ENCODE measurements around the gene FLT3. TPM values are rescaled to one million over a fixed set of nuclear protein-coding genes. Genes with fewer than 3 reads are reported as not detected.

Gene FLT3
- total and polyA plus RNA-seq, 10 of the 15 experiments (the other 5 are each of a cell fraction or from before 2014, with no cell fraction given) = 0.04 to 0.19 (median 0.11) TPM; not detected in 1

DNA sequence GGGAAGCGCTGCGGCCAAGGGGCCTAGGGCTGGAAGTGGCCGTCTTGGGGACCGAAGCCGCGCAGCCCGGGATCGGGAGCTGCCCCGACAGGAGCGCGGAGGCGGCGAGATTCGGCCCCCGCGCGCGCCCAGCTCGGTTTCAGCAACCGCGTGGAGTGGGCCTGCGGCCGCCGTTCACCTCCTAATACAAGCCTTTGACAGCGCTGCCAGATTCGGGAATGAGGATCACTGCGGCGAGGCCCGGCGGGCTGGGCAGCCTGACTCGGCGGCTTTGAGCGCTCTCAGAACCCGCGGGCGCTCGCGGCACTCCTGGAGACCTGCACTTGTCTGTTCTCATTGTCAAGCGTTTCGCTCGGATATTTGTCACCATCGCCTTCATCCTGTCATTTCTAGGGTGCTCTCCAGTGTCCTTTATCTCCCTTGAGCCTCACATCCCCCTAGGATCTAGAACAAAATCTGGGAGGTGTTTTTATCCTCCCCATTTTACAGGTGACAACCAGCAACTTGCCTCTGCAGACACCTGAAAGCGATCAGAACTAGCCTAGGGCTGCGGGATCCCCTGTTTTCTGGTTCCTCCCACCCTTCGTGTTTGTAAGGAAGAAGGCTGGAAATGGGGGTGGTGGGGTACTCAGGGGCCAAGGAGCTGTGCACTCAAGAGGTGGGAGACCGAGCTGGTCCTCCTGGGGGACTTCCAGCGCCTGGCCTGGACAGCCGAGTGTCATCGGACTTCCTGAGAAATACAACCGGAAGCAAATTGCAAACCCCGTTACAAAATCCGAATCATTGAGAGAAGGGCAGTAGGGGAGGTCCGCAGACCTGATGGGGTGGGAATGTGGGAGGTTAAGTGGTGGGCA lies 129.8 kb downstream of the FLT3 start:
- SMC1A ChIA-PET (ENCODE audit: uncharacterized antibody, unreplicated experiment) = interaction anchor here (1.3 kb wide), 1 partner anchor 140 kb away, joined by 3 read pairs; no protein-coding TSS in a partner anchor
- BruUV-seq (replicated peaks) = no TSS peak
- no peak overlapping the region for H2AFZ ChIP-seq (ENCODE audit: control insufficient read depth, low read depth, low read length)
- H3K27me3 ChIP-seq (replicated peaks in 1 of 2; ENCODE audit: control insufficient read depth in 2 of 2, insufficient read depth in 2 of 2, low read length in 1 of 2) = peaks cover 16 to 32% of the 10 kb centered on the region in 2 experiments
- no peaks in the 10 kb centered on the region for H3K9me3 ChIP-seq (replicated peaks; ENCODE audit: control insufficient read depth, insufficient read depth, low read length)
- H3K4me1 ChIP-seq (ENCODE audit: control insufficient read depth, insufficient read depth, low read length) = no peaks in the 10 kb centered on the region
- no peak overlapping the region for H3K9ac ChIP-seq (ENCODE audit: control insufficient read depth, insufficient read depth, low read length)
- no peak for ATAC-seq
- FAIRE-seq = no peak
- DNase-seq (ENCODE audit: low read depth, low spot score) = no peak
- CTCF ChIA-PET = interaction anchor here (0.6 to 1.4 kb wide), 3 partner anchors 12 to 17 kb away, joined by 3 read pairs; no protein-coding TSS in a partner anchor
- no peaks in the 10 kb centered on the region for H3K36me3 ChIP-seq (ENCODE audit: control insufficient read depth in 2 of 2, insufficient read depth in 2 of 2, low read length in 1 of 2)
- H3K27ac ChIP-seq (ENCODE audit: control insufficient read depth, insufficient read depth) = no peak overlapping the region
- H4K20me1 ChIP-seq (ENCODE audit: control insufficient read depth, insufficient read depth) = no peaks in the 10 kb centered on the region
- POLR2A ChIA-PET = no interaction called here
- TF ChIP-seq SMC3 (IDR thresholded peaks at IDR 0.05; ENCODE audit: borderline replicate concordance, low read length) = no peak
- no peak for TF ChIP-seq NFXL1 (IDR thresholded peaks at IDR 0.05; ENCODE audit: borderline replicate concordance)
- TF ChIP-seq TARDBP (IDR thresholded peaks at IDR 0.05; ENCODE audit: borderline replicate concordance) = no peak
- no peak for TF ChIP-seq TBL1XR1 (IDR thresholded peaks at IDR 0.05; ENCODE audit: low read depth, low read length)
- no peak for TF ChIP-seq FOXK2 (IDR thresholded peaks at IDR 0.05)
- no peak for TF ChIP-seq CREB1 (IDR thresholded peaks at IDR 0.05; ENCODE audit: low read depth)
- no peak for TF ChIP-seq ZNF207 (IDR thresholded peaks at IDR 0.05; ENCODE audit: borderline replicate concordance)
- no peak for TF ChIP-seq SP1 (IDR thresholded peaks at IDR 0.05; ENCODE audit: low read depth, low read length)
- TF ChIP-seq ATF7 (IDR thresholded peaks at IDR 0.05; ENCODE audit: low read depth) = no peak
- intact Hi-C loops (cut with micrococcal nuclease; ENCODE audit: unreplicated experiment) (no loop called here), in situ Hi-C loops (cut with MboI) (no loop called here)
- RAD21 ChIA-PET (ENCODE audit: unreplicated experiment) = interaction anchor here (1.5 kb wide), 1 partner anchor 15 kb away, joined by 3 read pairs; no protein-coding TSS in a partner anchor
- no peak overlapping the region for H3K4me2 ChIP-seq (ENCODE audit: control insufficient read depth, insufficient read depth)
- no peaks in the 10 kb centered on the region for H3K79me2 ChIP-seq (ENCODE audit: control insufficient read depth, insufficient read depth, low read length)
- WGBS (ENCODE audit: insufficient coverage, insufficient replicate concordance, low lambda C conversion rate, missing lambda C conversion rate) = 54% methylated on average over 46 of the region's 53 CpGs
- H3K4me3 ChIP-seq = no peak overlapping the region
